Gastrocnemius medialis (tissue), 4 donors: Measurements from ENCODE around the gene KCNJ10.

ENCODE experiments used
- CTCF ChIP-seq, 5 experiments: fragments of 450-650 bp in 3 of 5; fragments of 200-600 bp in 2 of 5; sonication (generic) in 2 of 5; IDR thresholded peaks in 4 of 5; conservative IDR thresholded peaks in 1 of 5; 1 replicate in 4 of 5; 2 replicates in 1 of 5; pipeline ENCODE4 v1.5.1; 2016 to 2019; ENCODE audit warnings: antibody characterized with exemption in 5 of 5, mild to moderate bottlenecking in 3 of 5, moderate library complexity in 3 of 5
- POLR2A ChIP-seq, 2 donors: fragments of 450-650 bp; IDR thresholded peaks; one replicate each; pipeline ENCODE4 v1.6.1; 2017; ENCODE audit warnings: antibody characterized with exemption in 2 of 2, mild to moderate bottlenecking in 2 of 2, moderate library complexity in 2 of 2

DNA sequence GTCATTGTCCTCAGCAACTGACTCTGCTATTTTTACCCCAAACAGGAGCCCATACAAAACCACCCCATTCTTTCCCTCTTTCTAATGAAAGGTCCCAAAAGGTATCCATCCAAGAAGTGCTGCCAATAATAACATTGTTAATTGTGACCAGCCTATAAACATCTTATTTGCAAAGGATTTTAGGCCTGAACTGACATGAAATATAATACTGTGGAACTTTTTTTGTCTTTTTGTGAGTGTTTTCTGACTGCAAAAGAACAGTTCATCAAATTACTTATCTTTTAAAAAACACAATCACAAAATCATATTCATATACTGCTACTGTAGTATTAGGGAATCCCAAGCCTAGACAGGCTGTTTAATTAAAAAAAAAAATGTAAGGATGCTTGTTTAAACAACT, 41.5 kb downstream of the KCNJ10 start:
- no peak for TF ChIP-seq CTCF (IDR thresholded peaks at IDR 0.05 in 4 of 5, conservative IDR thresholded peaks at IDR 0.05 in 1 of 5)
- TF ChIP-seq POLR2A (IDR thresholded peaks at IDR 0.05) = no peak
